ENCODE measurements around the gene PRKAR1B. TPM values are rescaled to one million over a fixed set of nuclear protein-coding genes. Genes with fewer than 3 reads are reported as not detected.

The PRKAR1B gene
- total and polyA plus RNA-seq, 8 donors = 16.3 to 43.5 (median 37.6) TPM

DNA sequence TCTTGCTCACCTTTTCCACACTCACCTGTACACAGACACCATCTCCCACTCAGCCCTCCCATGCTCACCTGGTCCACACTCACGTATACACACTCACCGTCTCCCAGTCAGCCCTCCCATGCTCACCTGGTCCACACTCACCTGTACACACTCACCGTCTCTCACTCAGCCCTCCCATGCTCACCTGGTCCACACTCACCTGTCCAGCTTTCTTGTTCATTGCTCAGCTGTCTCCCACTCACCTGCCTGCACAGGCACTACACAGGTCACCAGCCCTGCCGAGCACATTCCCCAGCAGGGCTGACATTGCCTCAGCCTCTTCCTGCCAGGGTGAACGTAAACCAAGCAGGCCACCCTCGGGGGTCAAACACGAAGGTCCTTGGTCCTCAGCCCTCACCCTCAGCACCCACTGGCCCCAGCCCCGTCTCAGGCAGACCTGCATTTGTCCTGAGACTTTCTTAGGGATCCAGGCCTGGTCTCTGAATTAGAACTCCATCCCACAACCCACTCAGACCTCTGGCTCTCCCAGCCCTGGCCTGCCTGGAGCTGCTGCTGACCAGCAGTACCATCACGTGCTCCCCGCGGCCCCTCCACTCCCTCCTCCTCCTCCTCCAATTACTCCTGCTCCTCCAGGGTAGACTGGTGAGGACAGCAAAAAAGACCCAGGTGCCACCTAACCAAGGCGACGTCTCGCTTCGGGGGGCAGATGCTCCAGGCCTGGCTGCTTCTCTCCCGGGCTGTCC lies 13.4 kb downstream of the PRKAR1B start:
- ATAC-seq = no peak
- intact Hi-C loops (cut with DNase I) = no loop called here

DNA sequence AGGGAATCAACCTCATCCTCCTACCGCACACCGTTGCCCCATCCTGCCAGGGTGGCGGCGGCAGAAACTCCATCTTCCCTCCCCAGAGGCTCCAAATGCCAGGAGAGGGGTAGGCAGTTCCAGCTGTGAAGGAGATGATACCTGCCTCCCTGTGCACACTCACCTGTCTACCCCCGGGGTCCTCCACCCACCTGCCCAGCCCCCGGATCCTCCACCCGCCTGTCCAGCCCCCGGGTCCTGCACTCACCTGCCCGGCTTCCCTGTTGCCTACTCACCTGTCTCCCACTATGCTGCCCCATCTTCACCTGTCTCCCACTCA lies 14.0 kb downstream of the PRKAR1B start:
- Histone ChIP-seq H3K9me3 (no peaks in the 10 kb centered on the region), H3K36me3 (no peaks in the 10 kb centered on the region), H3K27ac (no peak overlapping the region), H3K4me3 (no peak overlapping the region), H3K27me3 (peaks cover 0 to 29% of the 10 kb centered on the region in 2 donors), H3K4me1 (no peaks in the 10 kb centered on the region)
- ATAC-seq = no peak
- intact Hi-C loops (cut with DNase I) = no loop called here
- TF ChIP-seq, protein P1, sequence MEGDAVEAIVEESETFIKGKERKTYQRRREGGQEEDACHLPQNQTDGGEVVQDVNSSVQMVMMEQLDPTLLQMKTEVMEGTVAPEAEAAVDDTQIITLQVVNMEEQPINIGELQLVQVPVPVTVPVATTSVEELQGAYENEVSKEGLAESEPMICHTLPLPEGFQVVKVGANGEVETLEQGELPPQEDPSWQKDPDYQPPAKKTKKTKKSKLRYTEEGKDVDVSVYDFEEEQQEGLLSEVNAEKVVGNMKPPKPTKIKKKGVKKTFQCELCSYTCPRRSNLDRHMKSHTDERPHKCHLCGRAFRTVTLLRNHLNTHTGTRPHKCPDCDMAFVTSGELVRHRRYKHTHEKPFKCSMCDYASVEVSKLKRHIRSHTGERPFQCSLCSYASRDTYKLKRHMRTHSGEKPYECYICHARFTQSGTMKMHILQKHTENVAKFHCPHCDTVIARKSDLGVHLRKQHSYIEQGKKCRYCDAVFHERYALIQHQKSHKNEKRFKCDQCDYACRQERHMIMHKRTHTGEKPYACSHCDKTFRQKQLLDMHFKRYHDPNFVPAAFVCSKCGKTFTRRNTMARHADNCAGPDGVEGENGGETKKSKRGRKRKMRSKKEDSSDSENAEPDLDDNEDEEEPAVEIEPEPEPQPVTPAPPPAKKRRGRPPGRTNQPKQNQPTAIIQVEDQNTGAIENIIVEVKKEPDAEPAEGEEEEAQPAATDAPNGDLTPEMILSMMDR (IDR thresholded peaks at IDR 0.05) = no peak
- peak in 1 of 4 donors; percentile 29 for DNase-seq

More for the DNA sequence above, 13.4 kb downstream of the PRKAR1B start:
- TF ChIP-seq, protein P1 (IDR thresholded peaks at IDR 0.05) = no peak
- H3K27me3 ChIP-seq = peaks cover 0 to 29% of the 10 kb centered on the region in 2 donors
- H3K9me3 ChIP-seq = no peaks in the 10 kb centered on the region
- DNase-seq = peak in 1 of 4 donors; percentile 18
- H3K36me3 ChIP-seq = no peaks in the 10 kb centered on the region
- H3K4me3 ChIP-seq = no peak overlapping the region
- no peak overlapping the region for H3K27ac ChIP-seq
- no peaks in the 10 kb centered on the region for H3K4me1 ChIP-seq

DNA sequence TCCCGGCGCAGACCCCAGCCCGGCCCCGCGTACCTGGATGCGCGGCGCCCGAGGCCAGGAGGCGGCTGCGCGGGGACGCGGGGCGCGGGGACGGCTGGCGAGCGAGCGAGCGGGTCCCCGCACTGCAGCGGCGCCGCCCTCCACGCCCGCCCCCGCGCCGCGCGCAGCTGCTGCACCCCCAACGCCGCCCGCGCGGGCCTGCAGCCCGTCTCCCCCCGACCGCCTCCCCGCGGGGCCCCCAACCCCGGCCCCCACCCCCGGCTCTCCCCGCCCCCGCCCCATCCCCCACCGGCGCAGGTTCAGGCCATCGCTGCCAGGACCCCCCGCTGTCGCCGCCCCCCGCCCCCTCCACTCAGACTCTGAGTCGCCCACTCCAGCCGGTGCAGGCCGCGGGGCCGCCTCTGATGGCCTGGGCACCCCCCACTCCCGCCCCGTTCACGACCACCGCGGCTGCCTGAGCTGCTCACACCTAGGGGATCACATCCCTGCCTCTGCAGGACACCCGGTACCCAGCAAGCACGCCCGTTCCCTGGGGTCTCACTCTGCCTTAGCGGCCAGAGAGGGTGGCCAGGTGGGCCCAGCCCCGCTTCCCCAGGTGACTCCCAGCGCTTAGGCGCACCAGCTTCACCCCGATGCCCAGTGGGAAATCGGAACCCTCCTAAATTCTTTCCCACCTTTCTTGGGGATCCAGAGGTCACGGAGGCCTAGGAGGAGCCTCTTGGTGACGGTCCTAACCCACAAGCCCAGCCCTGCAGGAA lies 14.5 kb downstream of the PRKAR1B start:
- Histone ChIP-seq H3K9me3 (no peaks in the 10 kb centered on the region), H3K27ac (no peak overlapping the region), H3K27me3 (peaks cover 0 to 29% of the 10 kb centered on the region in 2 donors), H3K4me1 (no peaks in the 10 kb centered on the region), H3K4me3 (peak overlapping the region; percentile 25 to 40), H3K36me3 (no peaks in the 10 kb centered on the region)
- TF ChIP-seq, protein P1 (IDR thresholded peaks at IDR 0.05) = no peak
- DNase-seq (peak in 1 of 4 donors; percentile 26), ATAC-seq (no peak)
- intact Hi-C loops (cut with DNase I) = no loop called here

DNA sequence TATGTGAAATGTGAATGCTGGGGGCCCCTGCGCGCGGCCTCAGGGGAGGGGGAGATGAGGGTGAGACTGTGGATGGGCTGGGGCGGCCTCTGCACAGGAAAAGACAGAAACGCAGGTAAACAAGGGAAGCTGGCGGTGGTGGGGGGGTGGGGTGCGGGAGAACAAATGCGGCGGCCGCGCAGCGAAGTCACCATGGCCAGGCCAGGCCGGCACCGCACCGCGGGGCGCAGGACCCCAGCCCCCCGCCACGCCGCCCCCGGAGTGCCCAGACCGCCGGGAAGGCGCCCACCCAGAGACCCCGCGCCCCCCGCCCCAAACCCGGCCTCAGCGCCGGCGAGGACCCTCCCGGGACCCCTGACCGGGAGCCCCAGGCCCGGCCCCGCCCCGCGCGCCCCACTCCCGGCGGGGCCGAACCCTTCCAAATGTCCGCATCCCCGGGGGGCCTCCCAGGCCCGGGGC lies 15.1 kb downstream of the PRKAR1B start:
- DNase-seq (peak in 1 of 4 donors; percentile 21), ATAC-seq (peak; percentile 9)
- Histone ChIP-seq H3K4me3 (peak overlapping the region; percentile 25 to 40), H3K4me1 (no peaks in the 10 kb centered on the region), H3K27me3 (peaks cover 0 to 29% of the 10 kb centered on the region in 2 donors), H3K9me3 (no peaks in the 10 kb centered on the region), H3K36me3 (no peaks in the 10 kb centered on the region), H3K27ac (peak overlapping the region in 1 of 2 donors; percentile 63)
- intact Hi-C loops (cut with DNase I) = no loop called here
- TF ChIP-seq, protein P1 (IDR thresholded peaks at IDR 0.05) = no peak
